OCI-LY1 (cell line): ENCODE results near the gene PIK3R1.

ENCODE experiments used
- CTCF ChIP-seq: fragments of 200-600 bp; sonication (generic), shearing (Covaris generic); IDR thresholded peaks from 2 replicates; pipeline ENCODE4 v1.5.1; 2017; ENCODE audit warnings: mild to moderate bottlenecking, antibody characterized with exemption, low read length, moderate library complexity, mixed read lengths
- EZH2 ChIP-seq: fragments of 200-600 bp; sonication (generic), shearing (Covaris generic); IDR thresholded peaks from 2 replicates; pipeline ENCODE4 v1.8.0; 2017; ENCODE audit warnings: borderline replicate concordance, mixed run types, mild to moderate bottlenecking, antibody characterized with exemption, low read length, moderate library complexity, mixed read lengths

GRCh38 chr5:68253624-68254585 lies 38.3 kb downstream of the PIK3R1 start:
- TF ChIP-seq EZH2, result no peak
- TF ChIP-seq CTCF, result no peak
